Adrenal gland (tissue), 5 donors: ENCODE results near the gene NCOA1.

ENCODE experiments used
- POLR2A ChIP-seq, 2 donors: fragments of 450-650 bp; IDR thresholded peaks; one replicate each; pipeline ENCODE4 v1.6.1; 2017; ENCODE audit warnings: antibody characterized with exemption in 2 of 2, mild to moderate bottlenecking in 2 of 2, moderate library complexity in 1 of 2
- TF ChIP-seq, protein P1 (sequence below), 6 experiments: fragments of 450-650 bp in 4 of 6; fragments of 200-600 bp in 2 of 6; sonication (generic) in 1 of 6; IDR thresholded peaks; 1 replicate in 5 of 6; 2 replicates in 1 of 6; pipeline versions ENCODE4 v1.5.1 to v1.8.0; 2016 to 2021; ENCODE audit warnings: antibody characterized with exemption in 6 of 6, mild to moderate bottlenecking in 2 of 6, moderate library complexity in 1 of 6
- donor health status: DM: no; HTN: no; CAD: no.

DNA sequence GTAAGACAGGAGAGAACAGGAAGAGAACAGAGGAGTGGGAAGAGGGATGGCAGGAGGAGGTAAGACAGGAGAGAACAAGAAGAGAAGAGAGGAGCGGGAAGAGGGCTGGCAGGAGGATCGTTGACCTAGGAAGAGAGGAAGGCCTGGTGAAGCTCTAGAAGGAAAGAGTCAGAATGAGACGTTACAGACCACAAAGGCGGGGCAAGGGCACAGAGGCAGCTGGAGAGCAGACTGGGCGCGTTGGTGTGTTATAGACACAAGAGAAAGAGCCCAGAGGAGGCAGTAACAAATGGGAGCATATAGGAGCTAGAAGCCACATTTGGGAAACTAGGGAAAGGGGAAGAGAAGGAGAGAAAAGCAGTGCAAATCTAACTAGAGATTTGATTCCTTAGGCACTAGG, 275.6 kb downstream of the NCOA1 start:
- TF ChIP-seq, protein P1, sequence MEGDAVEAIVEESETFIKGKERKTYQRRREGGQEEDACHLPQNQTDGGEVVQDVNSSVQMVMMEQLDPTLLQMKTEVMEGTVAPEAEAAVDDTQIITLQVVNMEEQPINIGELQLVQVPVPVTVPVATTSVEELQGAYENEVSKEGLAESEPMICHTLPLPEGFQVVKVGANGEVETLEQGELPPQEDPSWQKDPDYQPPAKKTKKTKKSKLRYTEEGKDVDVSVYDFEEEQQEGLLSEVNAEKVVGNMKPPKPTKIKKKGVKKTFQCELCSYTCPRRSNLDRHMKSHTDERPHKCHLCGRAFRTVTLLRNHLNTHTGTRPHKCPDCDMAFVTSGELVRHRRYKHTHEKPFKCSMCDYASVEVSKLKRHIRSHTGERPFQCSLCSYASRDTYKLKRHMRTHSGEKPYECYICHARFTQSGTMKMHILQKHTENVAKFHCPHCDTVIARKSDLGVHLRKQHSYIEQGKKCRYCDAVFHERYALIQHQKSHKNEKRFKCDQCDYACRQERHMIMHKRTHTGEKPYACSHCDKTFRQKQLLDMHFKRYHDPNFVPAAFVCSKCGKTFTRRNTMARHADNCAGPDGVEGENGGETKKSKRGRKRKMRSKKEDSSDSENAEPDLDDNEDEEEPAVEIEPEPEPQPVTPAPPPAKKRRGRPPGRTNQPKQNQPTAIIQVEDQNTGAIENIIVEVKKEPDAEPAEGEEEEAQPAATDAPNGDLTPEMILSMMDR (IDR thresholded peaks at IDR 0.05) = no peak
- no peak for TF ChIP-seq POLR2A (IDR thresholded peaks at IDR 0.05)
